Activated CD4-positive, alpha-beta T cell treated with anti-CD3 and anti-CD28 coated beads, Interleukin-2, Interleukin-4, amounts not matched to agents 100 ng/mL and 50 ng/mL, durations not matched to agents 16 hours and 8 hours (primary cell): ENCODE data around the gene CRELD1.
"Not testable (repeated sequence)": the region's sequence is repeated elsewhere in the genome, so short reads cannot be mapped to it uniquely, and the experiment has no call there.

ENCODE experiments used
- DNase-seq: peaks from one replicate; pipeline ENCODE4 v3.0.0-alpha.2; 2020; ENCODE audit warnings: low spot score

Gene CRELD1, protein sequence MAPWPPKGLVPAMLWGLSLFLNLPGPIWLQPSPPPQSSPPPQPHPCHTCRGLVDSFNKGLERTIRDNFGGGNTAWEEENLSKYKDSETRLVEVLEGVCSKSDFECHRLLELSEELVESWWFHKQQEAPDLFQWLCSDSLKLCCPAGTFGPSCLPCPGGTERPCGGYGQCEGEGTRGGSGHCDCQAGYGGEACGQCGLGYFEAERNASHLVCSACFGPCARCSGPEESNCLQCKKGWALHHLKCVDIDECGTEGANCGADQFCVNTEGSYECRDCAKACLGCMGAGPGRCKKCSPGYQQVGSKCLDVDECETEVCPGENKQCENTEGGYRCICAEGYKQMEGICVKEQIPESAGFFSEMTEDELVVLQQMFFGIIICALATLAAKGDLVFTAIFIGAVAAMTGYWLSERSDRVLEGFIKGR

DNA sequence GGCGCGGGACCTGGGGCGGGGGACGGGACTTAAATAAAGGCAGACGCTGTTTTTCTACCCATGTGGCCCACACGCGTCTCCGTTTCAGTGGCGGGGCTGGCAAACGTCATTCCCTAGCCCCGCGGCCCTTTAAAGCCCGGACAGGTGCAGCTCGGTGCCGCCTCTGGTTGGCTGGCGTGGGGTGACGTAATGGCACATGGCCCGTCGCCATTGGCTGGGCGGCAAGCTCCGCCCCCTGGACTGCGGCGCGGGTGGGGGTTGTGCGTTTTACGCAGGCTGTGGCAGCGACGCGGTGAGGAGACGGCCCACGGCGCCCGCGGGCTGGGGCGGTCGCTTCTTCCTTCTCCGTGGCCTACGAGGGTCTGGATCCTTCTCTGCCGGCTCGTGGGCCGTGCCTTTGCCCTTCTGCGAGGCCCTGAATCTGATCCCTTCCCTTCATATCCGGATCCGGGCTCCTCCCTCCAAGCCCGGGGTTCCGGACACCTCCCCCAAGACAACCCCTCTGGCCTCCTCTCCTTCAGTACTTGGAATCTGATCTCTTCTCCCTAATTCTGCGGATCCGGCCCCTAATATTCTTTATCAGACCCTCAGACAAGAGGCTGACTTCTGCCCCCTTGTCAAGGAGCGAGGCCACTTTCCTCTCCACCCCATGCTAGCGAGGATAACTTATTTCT is at the start of gene CRELD1:
CRELD1 (plus strand) TSS at position 274 of the 674 bp plus-strand sequence. CDS start 605 bp downstream, outside the sequence.
- peak; percentile 97 for DNase-seq

GRCh38 chr3:9884555-9885165 is 49.0 kb upstream of the CRELD1 start:
- DNase-seq: no peak

DNA sequence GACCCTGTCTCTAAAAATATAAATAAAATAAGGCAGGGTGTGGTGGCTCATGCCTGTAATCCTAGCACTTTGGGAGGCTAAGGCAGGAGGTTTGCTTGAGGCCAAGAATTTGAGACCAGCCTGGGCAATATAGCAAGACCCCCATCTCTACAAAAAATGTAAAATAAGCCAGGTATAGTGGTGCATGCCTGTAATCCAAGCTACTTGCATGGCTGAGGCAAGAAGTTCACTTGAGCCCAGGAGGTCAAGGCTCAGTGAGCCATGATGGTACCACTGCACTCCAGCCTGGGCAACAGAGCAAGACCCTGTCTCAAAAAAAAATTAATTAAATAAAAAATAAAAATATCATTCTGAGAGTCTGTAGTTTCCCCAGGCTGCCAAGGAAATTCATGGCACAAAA is 47.3 kb upstream of the CRELD1 start:
- DNase-seq: no peak

DNA sequence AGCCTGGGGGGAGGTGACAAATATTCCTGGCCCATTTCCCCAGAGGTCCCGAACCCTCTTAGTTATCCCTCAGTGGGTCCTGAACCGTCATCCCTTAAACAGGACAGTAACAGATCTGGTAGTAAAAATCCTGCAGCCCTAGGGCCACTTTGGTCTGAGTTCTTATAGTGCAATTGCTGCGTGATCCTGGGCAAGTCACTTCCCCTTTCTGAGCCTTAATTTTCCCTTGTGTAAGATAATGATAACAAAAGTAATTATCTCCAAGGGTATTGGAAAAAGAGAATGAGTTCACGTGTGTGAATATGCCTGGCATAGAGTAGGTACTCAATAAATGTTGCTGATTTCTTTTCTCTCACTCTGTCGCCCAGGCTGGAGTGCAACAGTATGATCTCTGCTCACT is 46.2 kb upstream of the CRELD1 start:
- no peak for DNase-seq

DNA sequence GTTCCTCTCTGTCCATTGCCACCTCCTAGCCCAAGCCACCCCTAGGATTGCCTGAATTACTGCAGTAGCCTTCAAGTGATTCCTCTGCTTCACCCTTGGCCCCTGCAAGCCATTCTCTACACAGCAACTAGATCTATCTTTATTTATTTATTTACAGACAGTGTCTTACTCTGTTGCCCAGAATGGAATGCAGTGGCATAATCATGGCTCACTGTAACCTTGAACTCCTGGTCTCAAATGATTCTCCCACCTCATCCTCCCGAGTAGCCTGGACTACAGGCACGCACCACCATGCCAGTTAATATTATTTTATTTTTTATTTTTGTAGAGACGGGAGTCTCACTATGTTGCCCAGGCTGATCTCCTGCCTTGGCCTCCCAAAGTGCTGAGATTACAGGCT is 45.1 kb upstream of the CRELD1 start:
- no peak for DNase-seq

- DNase-seq: no peak
Observed at GRCh38 chr3:9889405-9889804, 44.2 kb upstream of the CRELD1 start.

DNA sequence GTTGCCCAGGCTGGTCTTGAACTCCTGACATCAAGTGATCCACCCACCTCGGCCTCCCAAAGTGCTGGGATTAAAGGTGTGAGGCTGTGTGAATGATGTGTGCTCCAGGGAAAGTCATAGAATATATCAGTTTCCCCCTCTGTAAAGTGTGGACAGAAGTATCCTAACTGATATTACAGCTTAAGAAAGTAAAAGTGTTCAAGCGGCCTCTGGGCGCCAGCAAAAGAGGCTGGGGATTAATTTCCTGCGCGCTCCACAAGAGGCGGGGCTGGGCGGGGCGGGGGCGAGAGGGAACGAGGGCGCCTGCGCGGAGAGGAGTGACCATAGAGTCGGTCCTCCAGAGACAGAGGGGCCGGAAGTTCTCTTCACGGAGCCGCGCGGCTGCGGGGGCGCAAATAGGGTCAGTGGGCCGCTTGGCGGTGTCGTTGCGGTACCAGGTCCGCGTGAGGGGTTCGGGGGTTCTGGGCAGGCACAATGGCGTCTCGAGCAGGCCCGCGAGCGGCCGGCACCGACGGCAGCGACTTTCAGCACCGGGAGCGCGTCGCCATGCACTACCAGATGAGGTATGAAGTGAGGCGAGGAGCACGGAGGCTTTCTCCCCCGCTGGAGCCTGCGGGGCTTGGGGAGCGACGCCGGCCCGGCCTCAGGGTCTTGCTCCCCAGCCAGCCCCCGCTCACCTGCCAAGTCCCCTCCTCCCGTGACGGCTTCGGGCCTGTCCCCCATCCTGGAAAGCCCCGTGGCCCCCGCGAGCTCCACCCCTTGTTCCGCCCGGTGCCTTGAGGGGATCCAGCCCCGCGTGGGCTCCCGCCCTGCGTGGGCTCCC is 43.2 kb upstream of the CRELD1 start, which contains the start of gene JAGN1:
JAGN1 (plus strand) TSS at position 362 of the 823 bp plus-strand sequence; CDS start at position 475, 113 bp downstream.
- peak; percentile 89 for DNase-seq

DNA sequence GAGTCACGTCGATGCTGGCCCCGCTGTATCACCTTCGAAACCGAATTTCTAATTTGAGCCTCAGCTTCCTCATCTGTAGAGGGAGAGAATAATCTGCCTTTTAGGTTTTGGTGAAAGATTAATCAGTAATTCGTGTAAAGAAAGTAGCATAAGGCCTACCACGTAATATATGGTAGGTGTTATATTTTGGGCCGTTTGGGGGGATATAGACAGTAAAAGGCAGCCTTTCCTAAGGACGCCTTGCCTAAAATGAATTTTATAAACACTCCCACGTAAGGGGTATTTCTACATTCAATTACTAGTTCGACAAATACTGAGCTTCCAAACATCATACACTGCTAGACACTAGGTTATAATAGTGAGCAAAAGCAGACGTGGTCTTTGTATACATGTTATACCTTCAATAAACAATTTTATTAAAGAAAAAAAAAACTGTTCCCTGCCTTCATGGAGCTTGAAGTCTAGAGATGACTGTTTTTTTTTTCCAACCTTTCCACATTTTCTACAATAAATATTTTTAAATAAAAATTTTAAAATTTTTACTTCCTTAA is 42.5 kb upstream of the CRELD1 start:
- no peak for DNase-seq

GRCh38 chr3:9893739-9894138 is 39.9 kb upstream of the CRELD1 start:
- no peak for DNase-seq

- not testable (repeated sequence) for DNase-seq
Observed at GRCh38 chr3:9895715-9896114, 37.9 kb upstream of the CRELD1 start.

DNA sequence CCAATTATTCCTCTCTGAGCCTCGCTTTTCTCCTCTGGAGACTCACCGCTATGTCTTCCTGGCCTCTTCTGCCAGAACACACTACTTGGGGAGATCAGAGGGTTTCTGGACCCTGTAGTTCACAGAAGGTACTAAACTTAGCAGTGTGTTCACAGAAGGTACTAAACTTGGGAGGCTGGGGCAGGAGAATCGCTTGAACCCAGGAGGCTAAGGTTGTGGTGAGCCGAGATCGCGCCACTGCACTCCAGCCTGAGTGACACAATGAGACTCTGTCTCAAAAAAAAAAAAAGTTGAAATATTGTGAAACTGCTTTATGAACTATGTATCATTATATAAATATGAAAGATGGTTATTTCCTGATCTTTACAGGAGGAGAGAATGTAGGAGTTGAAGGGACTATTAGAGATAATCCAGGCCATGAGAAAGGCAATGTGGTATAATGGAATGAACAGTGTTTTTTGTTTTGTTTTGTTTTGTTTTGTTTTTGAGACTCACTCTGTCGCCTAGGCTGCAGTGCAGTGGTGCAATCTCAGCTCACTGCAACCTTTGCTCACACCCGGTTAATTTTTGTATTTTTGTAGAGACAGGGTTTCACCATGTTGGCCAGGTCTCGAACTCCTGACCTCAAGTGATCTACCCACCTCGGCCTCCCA is 36.8 kb upstream of the CRELD1 start:
- DNase-seq: not testable (repeated sequence)

GRCh38 chr3:9897408-9898372 is 35.9 kb upstream of the CRELD1 start:
- no peak for DNase-seq

GRCh38 chr3:9898467-9899241 is 35.0 kb upstream of the CRELD1 start:
- no peak for DNase-seq

- no peak for DNase-seq
Observed at GRCh38 chr3:9899289-9899791, 34.3 kb upstream of the CRELD1 start.

DNA sequence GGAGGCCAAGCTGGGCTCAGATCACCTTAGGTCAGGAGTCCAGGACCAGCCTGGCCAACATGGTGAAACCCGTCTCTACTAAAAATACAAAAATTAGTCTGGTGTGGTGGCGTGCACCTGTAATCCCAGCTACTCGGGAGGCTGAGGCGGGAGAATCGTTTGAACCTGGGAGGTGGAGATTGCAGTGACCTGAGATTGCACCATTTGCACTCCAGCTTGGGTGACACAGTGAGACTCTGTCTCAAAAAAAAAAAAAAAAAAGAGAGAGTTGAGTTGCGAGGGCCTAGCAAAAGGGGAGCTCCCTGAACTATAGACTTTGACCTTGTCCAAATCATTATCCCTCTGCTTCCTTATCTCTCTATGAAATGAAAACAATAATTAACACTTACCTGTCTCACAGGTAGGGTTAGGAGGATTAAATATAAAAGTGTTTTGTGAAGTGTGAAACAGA is 32.6 kb upstream of the CRELD1 start:
- not testable (repeated sequence) for DNase-seq

DNA sequence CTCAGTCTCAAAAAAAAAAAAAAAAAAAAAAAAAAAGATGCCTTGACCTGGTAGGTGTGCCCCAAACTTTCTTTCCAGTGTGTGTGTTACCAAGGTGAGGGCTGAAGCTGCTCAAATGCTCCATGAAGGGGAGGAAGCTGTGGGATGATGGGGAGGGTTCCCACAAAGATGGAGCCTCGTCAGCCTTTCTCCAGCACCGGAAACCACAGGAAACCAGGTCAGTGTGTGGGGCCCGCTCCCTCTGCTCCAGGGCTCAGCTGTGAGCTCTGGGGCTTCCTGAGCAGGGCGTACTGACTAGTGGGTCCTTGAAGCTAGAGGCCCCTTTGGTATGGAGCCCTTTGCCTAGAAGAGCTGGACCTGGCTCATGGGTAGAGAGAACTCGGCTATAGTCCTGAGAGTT is 31.7 kb upstream of the CRELD1 start:
- peak; percentile 50 for DNase-seq

DNA sequence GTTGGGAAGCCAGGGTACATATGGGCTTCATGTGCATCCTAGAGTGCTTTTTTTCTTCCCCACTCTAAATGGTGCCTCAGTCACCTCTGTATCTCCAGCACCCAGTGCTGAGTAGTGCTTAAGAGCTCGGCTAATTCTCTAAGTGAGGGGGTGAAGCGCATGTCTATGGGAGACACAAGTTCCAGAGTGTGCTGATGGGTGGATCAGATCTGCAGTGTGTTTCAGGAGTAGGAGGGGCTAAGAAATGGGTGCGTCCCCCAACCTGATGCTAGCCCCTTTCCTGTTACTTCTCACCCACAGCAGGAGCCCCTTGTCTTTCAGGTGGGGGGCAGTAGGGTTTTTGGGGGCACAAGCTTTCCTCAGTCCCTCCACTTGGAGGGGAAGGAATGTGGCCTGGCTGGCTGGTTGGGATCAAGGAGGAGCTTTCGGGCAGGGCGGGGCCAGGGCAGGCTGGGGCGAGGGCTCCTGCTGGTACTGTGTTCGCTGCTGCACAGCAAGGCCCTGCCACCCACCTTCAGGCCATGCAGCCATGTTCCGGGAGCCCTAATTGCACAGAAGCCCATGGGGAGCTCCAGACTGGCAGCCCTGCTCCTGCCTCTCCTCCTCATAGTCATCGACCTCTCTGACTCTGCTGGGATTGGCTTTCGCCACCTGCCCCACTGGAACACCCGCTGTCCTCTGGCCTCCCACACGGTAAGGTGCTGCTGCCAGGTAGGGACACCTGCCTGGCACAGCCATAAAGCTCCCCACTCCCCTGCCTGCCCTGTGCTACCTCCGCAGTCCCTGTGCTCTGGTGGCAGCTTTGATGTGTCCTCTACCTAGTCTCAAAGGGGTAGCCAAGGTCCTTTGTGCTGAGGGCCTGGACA is 31.0 kb upstream of the CRELD1 start, which contains the start of gene IL17RE:
IL17RE (plus strand) TSS at position 477 of the 866 bp plus-strand sequence; CDS start at position 562, 85 bp downstream.
- no peak for DNase-seq

DNA sequence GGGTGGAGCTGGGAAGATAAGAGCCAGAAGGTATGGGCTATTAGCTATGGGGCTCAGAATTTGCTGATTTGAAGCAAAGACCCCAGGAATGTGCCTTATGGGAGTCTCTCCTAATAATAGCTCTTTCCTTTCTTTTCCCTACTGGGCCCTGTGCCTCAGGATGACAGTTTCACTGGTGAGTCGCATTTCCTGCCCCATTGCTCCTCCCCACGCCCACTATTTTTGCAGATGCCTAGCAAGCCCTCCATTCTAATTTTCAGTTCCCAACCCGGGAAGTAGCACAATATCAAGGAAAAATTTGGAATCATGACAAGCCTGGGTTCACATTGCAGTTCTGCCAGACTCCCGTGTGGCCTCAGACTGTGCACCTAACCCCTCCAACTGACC is 30.4 kb upstream of the CRELD1 start:
- DNase-seq: no peak
